Measurements from ENCODE around the gene GDAP1L1.

Gene GDAP1L1

GRCh38 chr20:44247131-44247571 is at the start of gene GDAP1L1:
TSS of gene GDAP1L1 (plus strand) at chr20:44247308. CDS start at chr20:44247335, 27 bp downstream.
- DNase-seq, result peak; percentile 2

DNA sequence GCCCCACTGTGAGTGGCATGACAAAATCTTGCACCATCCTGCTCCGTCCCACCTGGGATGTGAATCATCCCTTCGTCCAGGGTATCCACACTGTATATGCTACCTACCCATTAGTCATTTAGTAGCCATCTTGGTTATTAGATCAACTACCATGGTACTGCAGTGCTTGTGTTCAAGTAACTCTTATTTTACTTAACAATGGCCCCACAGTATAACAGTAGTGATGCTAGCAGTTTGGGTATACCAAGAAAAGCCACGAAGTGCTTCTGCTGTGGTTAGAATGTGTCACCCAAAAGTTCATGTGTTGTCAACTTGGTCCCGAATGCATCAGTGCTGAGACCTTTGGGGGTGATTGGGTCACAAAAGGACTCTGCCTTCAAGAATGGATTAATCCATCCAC is 48.2 kb upstream of the GDAP1L1 start:
- no peak for DNase-seq

DNA sequence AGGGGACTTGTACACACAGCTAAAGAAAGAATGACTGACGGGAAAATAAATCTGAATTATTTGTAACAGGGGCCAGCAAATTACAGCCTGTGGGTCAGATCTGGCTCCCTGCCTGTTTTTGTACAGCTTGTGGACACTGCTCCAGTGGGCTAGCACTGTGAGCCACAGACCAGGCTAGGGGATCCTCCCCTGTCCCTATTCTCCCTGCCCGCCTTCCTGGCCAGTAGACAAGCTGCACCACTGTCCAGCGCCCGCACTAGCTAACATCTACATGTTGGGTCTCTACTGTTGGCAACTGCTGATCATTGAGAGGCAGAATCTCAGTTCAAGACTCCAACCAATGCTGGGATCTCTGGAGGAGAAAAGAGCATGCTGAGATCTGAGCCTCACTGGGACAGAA is 47.2 kb upstream of the GDAP1L1 start:
- no peak for DNase-seq

DNA sequence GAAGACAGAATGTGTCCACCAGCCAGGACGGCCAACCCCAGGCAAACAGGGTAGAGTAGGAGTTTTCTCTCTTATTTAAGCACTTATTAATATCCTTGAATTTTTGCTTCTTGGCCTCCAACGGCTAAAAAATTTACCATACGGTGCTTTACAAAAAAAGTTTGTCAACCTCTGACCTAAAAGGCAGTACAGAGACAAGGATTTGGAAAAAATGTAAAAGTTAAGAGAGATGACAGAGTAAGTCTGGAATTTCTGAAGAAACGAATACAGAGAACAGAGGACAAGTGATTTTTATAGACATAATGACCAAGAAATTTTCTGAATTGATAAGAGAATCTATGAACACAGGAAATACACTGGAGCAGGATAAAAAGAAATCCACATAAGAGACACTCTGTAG is 46.7 kb upstream of the GDAP1L1 start:
- no peak for DNase-seq

GRCh38 chr20:44200983-44201382 is 46.1 kb upstream of the GDAP1L1 start:
- no peak for DNase-seq

- DNase-seq, result no peak
These were observed 43.9 kb upstream of the GDAP1L1 start for GRCh38 chr20:44203161-44203560.

DNA sequence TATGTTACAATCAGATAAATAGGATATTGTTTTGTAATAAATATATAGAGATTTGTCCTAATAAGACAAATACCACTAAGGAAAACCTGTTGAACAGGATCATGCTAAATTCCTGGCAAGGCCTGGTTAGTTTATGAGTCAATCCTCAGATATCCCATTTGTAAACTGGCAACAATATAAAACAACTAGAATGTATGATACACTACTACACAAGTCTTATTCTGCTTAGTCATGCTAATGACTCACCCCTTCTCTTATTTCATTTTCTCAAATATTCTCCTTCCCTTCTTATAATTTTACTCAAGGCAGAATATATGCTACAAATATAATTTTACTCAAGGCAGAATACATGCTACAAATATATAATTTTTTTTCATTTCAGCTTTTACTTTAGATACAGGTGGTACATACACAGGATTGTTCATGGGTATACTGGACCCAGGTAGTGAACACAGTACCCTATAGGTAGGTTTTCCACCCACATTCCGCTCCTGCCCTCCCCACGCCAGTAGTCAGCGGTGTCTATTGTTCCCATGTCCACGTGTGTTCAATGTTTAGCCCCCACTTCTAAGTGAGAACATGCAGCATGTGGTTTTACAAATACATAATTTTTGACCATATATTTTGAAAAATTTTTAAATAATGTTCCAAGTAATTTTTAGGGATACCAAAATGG is 42.8 kb upstream of the GDAP1L1 start:
- DNase-seq, result no peak

DNA sequence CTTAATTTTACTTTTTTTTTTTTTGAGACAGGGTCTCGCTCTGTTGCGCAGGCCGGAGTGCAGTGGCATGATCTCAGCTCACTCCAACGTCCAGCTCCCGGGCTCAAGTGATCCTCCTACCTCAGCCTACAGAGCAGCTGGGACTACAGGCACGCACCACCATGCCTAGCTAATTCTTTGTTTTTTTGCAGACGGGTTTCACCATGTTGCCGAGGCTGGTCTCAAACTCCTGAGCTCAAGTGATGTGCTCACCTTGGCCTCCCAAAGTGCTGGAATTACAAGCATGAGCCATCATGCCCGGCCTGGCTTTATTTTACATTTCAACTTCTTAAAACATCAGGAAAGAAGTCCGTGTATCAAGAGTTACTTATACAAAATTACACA is 42.3 kb upstream of the GDAP1L1 start:
- DNase-seq, result no peak

- no peak for DNase-seq
These were observed 41.0 kb upstream of the GDAP1L1 start for GRCh38 chr20:44206132-44206531.

GRCh38 chr20:44207126-44207723 is 39.9 kb upstream of the GDAP1L1 start:
- DNase-seq, result no peak

GRCh38 chr20:44208165-44208564 is 38.9 kb upstream of the GDAP1L1 start:
- DNase-seq, result no peak

- no peak for DNase-seq
These were observed 38.3 kb upstream of the GDAP1L1 start for GRCh38 chr20:44208770-44209169.

GRCh38 chr20:44209686-44210405 is 37.3 kb upstream of the GDAP1L1 start:
- no peak for DNase-seq

DNA sequence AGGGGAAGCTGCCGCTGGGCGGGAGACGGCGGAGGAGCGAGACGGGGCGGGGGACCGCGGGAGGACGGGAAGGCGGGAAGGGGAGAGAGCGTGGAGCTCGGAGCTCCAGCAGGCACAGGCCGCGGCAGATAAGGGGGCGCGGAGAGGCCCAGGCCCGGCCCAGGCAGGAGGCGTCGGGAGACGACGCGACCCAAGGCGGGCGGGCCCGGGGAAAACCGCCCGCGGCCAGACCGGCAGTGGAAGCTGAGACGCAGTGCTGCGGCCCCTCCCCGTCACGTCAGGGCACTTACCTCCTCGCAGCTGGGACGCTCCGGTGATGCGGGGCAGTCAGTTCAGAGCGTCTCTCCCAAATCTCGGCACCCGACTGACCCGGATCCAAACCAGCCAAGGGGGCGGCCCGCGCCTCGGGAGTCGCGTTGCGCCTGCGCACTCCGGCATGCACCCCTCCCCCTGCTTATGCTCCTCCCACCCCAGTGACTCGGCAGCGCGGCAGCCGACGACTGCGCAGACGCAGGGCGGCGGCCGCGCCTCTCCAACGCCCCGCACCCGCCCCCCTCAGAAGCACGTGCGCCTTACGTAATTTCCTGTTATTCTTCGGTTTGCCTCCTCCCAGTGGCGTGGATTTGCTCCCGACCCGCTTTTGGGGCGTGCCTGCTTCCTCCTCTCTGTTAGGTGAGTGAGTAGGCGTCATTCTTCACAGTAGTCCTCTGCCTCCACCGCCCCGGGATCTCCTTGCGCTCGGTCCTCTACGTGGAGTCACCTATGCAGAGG is 36.5 kb upstream of the GDAP1L1 start, which contains the start of gene OSER1:
Gene OSER1 (minus strand): TSS at position 366 of the 771 bp plus-strand sequence. CDS start 3,814 bp downstream, outside the sequence.
- DNase-seq, result peak; percentile 83

- DNase-seq, result no peak
These were observed 35.7 kb upstream of the GDAP1L1 start for GRCh38 chr20:44211177-44212039.

DNA sequence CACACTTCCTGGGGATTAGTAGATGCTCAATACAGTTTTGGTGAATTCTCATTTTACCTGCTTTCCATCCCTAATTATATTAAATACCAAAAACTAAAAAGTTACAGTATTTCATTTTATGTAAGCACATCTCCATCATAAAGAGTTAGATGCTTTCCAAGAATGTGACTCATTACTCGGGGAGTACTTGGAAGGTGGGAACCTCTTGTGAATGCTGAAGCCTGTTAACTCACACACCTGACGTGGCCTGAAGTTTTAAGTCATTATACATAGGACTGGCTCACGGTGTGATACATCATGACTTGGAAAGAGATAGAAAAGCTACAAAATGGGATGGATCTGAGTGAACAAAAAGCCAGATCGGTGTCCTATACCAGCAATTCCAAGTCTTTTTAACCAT is 34.3 kb upstream of the GDAP1L1 start:
- no peak for DNase-seq

DNA sequence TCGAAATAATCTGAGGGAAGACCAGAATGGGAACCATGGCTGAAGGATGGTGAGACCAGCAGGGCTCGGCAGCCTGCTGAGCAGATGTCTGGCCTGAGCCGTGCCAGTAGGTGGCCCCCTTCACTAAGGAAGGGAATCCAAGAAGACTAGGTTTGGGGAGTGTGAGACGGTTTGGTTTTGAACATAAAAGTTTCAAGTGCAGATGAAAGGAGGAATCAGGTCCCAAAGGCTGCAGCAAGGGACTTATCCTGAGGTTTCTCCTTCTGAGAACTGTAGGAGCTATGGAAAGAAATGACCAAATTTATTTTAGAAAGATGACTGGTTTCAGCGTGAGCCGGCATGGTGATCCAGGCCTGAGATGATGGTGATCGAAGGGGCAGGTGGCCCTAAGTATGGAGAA is 32.0 kb upstream of the GDAP1L1 start:
- DNase-seq, result peak; percentile 26

DNA sequence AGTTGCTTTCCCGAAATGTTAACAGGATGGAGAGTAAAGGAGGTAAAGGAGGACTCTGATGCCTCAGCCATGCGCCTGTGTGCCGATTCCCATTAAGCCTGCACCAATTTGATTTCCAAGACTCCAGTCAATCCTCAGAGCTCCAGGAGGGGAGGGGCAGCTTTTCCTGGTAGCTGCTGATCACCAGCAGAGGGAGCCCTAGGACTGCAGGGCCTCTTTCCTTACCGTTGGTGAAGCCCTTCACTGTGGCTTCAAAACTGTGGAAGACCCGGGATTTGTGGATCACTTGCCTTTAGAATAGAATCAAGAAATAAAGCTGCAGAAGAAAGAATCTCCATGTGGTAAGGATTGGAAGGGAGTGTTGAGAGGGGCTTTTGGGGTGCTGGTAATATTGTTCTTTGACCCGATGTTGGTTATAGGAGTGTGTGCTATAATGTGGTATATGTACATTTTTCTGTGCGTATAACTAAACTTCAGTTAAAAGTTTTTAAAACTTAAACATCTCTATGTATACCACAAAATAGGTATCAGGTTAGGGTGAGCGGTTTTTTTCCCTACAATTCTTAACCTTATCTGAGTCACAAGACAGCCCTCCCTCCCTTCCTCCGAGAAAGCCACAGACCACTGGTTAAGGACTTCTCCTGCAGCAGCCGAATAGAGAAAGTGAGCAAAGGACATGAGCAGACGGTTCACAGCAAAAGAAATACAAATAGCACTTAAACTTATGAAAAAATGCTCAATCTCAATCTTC is 29.6 kb upstream of the GDAP1L1 start:
- peak; percentile 56 for DNase-seq

DNA sequence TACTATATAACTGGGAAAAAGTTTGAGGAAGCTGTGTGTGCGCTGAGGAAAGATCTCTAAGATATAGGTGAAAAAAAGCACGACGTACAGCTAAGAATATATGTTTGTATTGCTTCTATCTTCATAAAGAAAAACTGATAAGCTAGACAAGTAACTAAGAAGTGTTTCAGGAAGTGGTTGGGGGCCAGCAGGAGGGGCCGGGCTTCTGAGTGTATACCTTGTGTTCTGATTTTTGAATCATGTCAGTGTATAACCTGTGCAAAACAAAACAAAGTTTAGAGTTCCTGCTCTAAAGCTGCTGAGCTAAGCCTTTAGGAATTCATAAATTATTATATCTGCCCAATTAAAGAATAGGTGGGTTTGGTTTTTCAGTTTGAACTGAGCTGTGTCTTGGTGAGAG is 28.7 kb upstream of the GDAP1L1 start:
- DNase-seq, result no peak

DNA sequence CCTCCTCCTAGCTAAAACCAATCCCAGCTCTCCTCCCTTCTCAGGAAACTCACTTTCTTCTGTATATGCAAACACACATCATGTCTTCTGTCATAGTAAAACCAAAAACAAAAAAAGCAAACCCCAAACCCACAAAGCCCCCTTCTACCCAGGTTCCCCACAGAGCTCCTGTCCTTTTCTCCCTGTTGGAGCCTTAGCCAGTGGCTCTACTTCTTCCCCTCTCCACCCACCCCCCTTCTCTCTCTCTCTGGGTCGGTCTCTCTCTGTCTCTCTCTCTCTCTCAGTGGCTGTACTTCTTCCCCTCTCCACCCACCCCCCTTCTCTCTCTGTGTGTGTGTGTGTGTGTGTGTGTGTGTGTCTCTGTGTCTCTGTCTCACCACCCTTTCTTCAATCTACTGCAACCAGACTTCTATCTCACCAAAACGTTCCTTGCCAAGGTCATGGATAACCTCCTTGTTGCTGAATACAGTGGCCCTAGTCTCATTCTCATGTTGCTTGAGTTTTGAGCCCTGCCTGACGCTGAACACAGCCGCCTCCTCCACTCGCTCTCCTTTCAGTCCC is 27.9 kb upstream of the GDAP1L1 start:
- no peak for DNase-seq

DNA sequence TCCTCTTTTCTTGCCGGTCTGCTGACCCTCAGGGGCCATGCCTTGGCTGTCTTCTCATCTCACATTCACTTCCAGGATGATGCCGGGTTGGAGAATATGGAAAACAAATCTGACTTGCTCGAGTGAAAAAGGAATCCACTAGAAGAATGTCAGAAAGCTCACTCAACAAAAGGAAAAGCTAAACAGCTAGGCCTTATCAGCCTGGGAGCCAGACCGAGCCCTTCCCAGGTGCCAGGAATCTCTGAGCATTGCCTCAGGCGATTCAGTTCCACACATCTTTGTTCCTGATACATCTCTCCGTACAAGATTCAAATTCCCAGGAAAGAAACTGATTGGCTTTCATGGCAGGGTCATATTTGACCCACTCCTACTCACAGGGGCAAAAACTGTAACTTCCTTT is 27.3 kb upstream of the GDAP1L1 start:
- DNase-seq, result no peak

Measured in NCI-H1694 treated with DMSO at 0.1 percent for 48 hours (cell line).